KMS-11 (cell line): ENCODE data around the gene PIERCE2.

Source experiments
- H2AFZ ChIP-seq: fragments of 200-600 bp; sonication (generic); 2 replicates; pipeline ENCODE4 v1.6.1; 2016; ENCODE audit warnings: antibody characterized with exemption, mixed run types, low read depth
- H3K27ac ChIP-seq: fragments of 200-600 bp; sonication (generic); 2 replicates; pipeline ENCODE4 v1.6.1; 2016; ENCODE audit warnings: mild to moderate bottlenecking, mixed run types
- H3K27me3 ChIP-seq: fragments of 200-600 bp; sonication (generic); 2 replicates; pipeline ENCODE4 v1.6.1; 2017; ENCODE audit warnings: mild to moderate bottlenecking, low read depth, mixed run types, moderate library complexity; ENCODE audit not compliant: insufficient read depth
- H3K36me3 ChIP-seq: fragments of 200-600 bp; sonication (generic); 2 replicates; pipeline ENCODE4 v1.6.1; 2017; ENCODE audit warnings: mild to moderate bottlenecking, mixed run types; ENCODE audit not compliant: insufficient read depth
- H3K4me1 ChIP-seq: fragments of 200-600 bp; sonication (generic); 2 replicates; pipeline ENCODE4 v1.6.1; 2016; ENCODE audit warnings: mild to moderate bottlenecking, low read depth, mixed run types; ENCODE audit not compliant: poor library complexity, severe bottlenecking
- H3K4me2 ChIP-seq: fragments of 200-600 bp; sonication (generic); 2 replicates; pipeline ENCODE4 v1.7.0; 2016; ENCODE audit warnings: mild to moderate bottlenecking, mixed run types
- H3K4me3 ChIP-seq: fragments of 200-600 bp; sonication (generic); IDR thresholded peaks from 2 replicates; pipeline ENCODE4 v1.6.1; 2017; ENCODE audit warnings: low read depth, low read length, mixed read lengths; ENCODE audit not compliant: insufficient read depth
- H3K79me2 ChIP-seq: fragments of 200-600 bp; sonication (generic); 2 replicates; pipeline ENCODE4 v1.6.1; 2016; ENCODE audit warnings: low read depth, mixed run types; ENCODE audit not compliant: insufficient read depth
- H3K9ac ChIP-seq: fragments of 200-600 bp; sonication (generic); 2 replicates; pipeline ENCODE4 v1.6.1; 2016; ENCODE audit warnings: mild to moderate bottlenecking, mixed run types
- H4K20me1 ChIP-seq: fragments of 200-600 bp; sonication (generic); 2 replicates; pipeline ENCODE4 v1.6.1; 2016; ENCODE audit warnings: mild to moderate bottlenecking, mixed run types; ENCODE audit not compliant: insufficient read depth
- TF ChIP-seq, protein P1 (sequence below): fragments of 200-600 bp; sonication (generic); conservative IDR thresholded peaks from 2 replicates; pipeline ENCODE4 v1.6.1; 2017; ENCODE audit warnings: low read depth, mild to moderate bottlenecking, antibody characterized with exemption, low read length, moderate library complexity, mixed read lengths

PIERCE2 gene, protein sequence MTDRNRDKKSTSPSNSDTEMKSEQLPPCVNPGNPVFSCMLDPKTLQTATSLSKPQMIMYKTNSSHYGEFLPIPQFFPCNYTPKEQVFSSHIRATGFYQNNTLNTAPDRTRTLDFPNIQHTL

DNA sequence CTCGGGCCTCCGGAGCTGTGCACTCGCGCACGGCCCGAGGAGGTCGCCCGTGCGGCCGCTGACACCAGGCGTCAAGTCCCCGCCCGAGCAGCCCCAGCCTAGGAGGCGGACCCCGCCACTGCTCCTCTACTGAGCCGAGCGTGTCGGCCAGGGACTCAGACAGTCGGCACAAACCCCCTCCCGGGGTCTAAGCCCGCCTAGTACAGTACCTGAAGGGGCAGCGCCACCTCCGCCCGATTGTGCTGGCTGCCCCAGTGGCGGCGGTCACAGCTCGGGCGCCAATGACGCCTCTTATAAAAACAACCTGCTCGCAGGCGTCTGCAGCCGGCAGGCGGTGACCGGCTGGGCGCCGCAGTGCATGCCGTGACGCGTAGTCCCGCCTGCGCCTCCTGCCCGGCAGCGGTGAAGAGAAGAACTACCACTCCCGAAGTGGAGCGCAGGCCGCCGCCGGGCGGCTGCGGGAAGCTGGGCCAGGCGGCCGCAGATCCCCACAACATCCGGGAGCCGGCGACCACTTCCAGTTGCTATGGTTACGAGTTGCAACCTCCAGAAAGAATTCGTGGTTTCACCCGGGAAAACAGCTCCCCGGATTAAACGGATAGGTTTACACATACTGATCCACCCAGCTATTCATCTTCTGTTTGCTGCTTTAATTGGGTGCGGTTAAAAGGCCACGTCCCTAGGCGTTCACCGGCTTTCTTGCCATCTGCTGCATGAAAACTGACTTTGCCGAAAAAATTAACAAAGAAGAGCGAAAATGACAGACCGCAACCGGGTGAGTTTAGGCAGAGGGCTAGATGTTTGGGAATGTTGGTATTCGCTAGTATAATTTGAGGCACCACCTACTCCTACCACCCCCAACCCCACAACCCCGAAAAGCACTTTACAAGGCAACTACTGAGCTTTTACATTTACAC is at the start of gene PIERCE2, which contains the start of gene CCPG1:
Gene PIERCE2, plus strand, starts transcription at position 484 of the 917 bp plus-strand sequence. Its CDS starts 274 bp downstream, at position 758.
Gene CCPG1, minus strand, starts transcription at position 348 of the 917 bp plus-strand sequence. CDS start 18,935 bp downstream, outside the sequence.
- Histone ChIP-seq H2AFZ (peak within 1 kb of the TSS; percentile 84), H3K36me3 (no peaks in the 10 kb centered on the region), H3K4me3 (no peak within 1 kb of the TSS), H3K4me1 (peaks cover 47% of the 10 kb centered on the region), H3K27me3 (no peaks in the 10 kb centered on the region), H3K27ac (peak within 1 kb of the TSS; percentile 93), H3K4me2 (peak within 1 kb of the TSS; percentile 90), H3K9ac (peak within 1 kb of the TSS; percentile 86), H4K20me1 (no peaks in the 10 kb centered on the region), H3K79me2 (peaks cover 45% of the 10 kb centered on the region)
- TF ChIP-seq, protein P1, sequence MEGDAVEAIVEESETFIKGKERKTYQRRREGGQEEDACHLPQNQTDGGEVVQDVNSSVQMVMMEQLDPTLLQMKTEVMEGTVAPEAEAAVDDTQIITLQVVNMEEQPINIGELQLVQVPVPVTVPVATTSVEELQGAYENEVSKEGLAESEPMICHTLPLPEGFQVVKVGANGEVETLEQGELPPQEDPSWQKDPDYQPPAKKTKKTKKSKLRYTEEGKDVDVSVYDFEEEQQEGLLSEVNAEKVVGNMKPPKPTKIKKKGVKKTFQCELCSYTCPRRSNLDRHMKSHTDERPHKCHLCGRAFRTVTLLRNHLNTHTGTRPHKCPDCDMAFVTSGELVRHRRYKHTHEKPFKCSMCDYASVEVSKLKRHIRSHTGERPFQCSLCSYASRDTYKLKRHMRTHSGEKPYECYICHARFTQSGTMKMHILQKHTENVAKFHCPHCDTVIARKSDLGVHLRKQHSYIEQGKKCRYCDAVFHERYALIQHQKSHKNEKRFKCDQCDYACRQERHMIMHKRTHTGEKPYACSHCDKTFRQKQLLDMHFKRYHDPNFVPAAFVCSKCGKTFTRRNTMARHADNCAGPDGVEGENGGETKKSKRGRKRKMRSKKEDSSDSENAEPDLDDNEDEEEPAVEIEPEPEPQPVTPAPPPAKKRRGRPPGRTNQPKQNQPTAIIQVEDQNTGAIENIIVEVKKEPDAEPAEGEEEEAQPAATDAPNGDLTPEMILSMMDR: peak; percentile 56

DNA sequence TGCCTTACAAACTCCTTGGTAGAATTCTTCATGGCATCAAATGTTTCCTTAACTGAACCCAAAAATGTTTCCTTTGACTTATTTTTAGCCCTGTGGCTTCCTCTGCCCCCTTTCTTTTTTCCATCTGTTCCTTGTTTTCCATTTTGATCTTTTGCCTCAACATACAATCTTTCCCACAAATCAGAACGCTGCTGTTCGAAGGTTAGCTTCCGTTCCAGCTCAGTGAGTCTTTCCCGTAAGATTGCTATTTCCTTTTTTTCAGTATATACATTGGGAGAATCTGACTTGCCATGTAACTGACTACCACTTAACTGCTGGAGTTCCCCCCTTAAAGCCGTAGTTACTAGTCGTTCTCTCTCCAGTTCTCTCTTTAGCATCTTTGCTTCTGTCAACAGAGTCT is 48.0 kb upstream of the PIERCE2 start:
- Histone ChIP-seq H3K4me2 (no peak overlapping the region), H3K79me2 (no peaks in the 10 kb centered on the region), H3K36me3 (no peaks in the 10 kb centered on the region), H3K27ac (no peak overlapping the region), H4K20me1 (no peaks in the 10 kb centered on the region), H3K27me3 (no peaks in the 10 kb centered on the region), H3K9ac (no peak overlapping the region), H3K4me3 (no peak overlapping the region), H3K4me1 (no peaks in the 10 kb centered on the region), H2AFZ (no peak overlapping the region)
- TF ChIP-seq, protein P1: no peak

DNA sequence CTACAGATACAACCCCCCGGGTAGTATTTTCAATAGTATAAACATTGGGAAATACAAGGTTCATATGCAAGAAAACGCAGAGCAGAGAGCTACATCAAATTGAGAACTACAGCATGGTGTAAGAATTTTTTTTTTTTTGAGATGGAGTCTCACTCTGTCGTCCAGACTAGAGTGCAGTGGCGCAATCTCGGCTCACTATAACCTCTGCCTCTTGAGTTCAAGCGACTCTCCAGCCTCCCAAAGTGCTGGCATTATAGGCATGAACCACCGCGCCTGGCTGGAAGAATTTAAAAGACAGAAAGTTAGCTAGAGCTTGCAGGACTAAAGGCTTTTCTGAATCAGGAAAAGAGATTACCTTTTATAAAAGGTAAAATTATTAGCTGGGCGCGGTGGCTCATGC is 47.2 kb upstream of the PIERCE2 start:
- Histone ChIP-seq H4K20me1 (no peaks in the 10 kb centered on the region), H3K9ac (no peak overlapping the region), H3K36me3 (no peaks in the 10 kb centered on the region), H3K4me1 (no peaks in the 10 kb centered on the region), H3K27me3 (no peaks in the 10 kb centered on the region), H3K4me2 (no peak overlapping the region), H3K79me2 (no peaks in the 10 kb centered on the region), H3K4me3 (no peak overlapping the region), H3K27ac (no peak overlapping the region), H2AFZ (no peak overlapping the region)
- TF ChIP-seq, protein P1: no peak

DNA sequence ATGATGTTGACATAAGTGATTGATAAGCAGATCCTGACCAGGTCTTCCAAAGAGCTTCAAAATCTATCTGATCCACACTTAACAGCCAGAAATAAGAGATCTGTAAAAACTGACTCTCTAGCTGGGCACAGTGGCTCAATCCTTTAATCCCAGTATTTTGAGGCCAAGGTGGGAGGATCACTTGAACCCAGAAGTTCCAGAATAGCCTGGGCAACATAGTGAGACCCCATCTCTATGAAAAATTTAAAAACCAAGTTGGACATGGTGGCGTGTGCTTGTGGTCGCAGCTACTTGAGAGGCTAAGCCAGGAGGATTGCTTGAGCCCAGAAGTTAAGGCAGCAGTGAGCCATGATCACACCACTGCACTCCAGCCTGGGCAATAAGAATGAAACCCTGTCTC is 45.7 kb upstream of the PIERCE2 start:
- no peak overlapping the region for H3K9ac ChIP-seq
- no peaks in the 10 kb centered on the region for H3K27me3 ChIP-seq
- no peak overlapping the region for H3K4me3 ChIP-seq
- H3K27ac ChIP-seq: no peak overlapping the region
- no peaks in the 10 kb centered on the region for H3K36me3 ChIP-seq
- no peaks in the 10 kb centered on the region for H4K20me1 ChIP-seq
- no peak overlapping the region for H2AFZ ChIP-seq
- H3K4me2 ChIP-seq: no peak overlapping the region
- TF ChIP-seq, protein P1: no peak
- H3K4me1 ChIP-seq: no peaks in the 10 kb centered on the region
- H3K79me2 ChIP-seq: no peaks in the 10 kb centered on the region
